H1 (cell line): ENCODE measurements around the gene EOLA1. TPM values are rescaled to one million over a fixed set of nuclear protein-coding genes. Genes with fewer than 3 reads are reported as not detected.
A peak's percentile ranks its signal among the peaks of the same experiment; 100 is the strongest.

Source experiments
- CTCF ChIA-PET: fragments of 300-600 bp; sonication (Branson Sonifier 250); formaldehyde crosslinking; loops from one replicate; lab custom pipeline; 2021; ENCODE audit not compliant: partially characterized antibody; lab: Charles Lee
- POLR2A ChIA-PET: fragments of 300-600 bp; sonication (Branson Sonifier 250); formaldehyde crosslinking; loops from one replicate; lab custom pipeline; 2021; ENCODE audit warnings: inconsistent platforms; ENCODE audit not compliant: partially characterized antibody; lab: Charles Lee
- DNase-seq, 2 experiments: peaks; one replicate each; pipeline versions ENCODE4 v3.0.0 to v3.0.0-alpha.2; 2010 to 2022; ENCODE audit warnings: low spot score in 2 of 2, low read depth in 1 of 2, mixed read lengths in 1 of 2
- FAIRE-seq: peaks from 2 replicates; lab custom pipeline; 2011; peaks lifted over from hg19 to GRCh38; lab: Jason Lieb, UNC
- H2AFZ ChIP-seq: 2 replicates; pipeline ENCODE4 v1.8.1; 2012; ENCODE audit warnings: low read length, inconsistent platforms
- H2AK5ac ChIP-seq: 2 replicates; pipeline ENCODE4 v1.6.1; 2013; ENCODE audit warnings: low read depth, low read length
- H2BK120ac ChIP-seq: replicated peaks from 2 replicates; pipeline ENCODE3; 2013; ENCODE audit warnings: low read depth, low read length, inconsistent platforms
- H2BK12ac ChIP-seq: 2 replicates; pipeline ENCODE4 v1.6.1; 2013; ENCODE audit warnings: low read depth, low read length
- H2BK15ac ChIP-seq: 2 replicates; pipeline ENCODE4 v1.6.1; 2013; ENCODE audit warnings: low read length
- H2BK20ac ChIP-seq: 2 replicates; pipeline ENCODE4 v1.6.1; 2013; ENCODE audit warnings: low read length
- H2BK5ac ChIP-seq: 2 replicates; pipeline ENCODE4 v1.6.1; 2013; ENCODE audit warnings: low read depth, low read length
- H3K14ac ChIP-seq: 2 replicates; pipeline ENCODE4 v1.6.1; 2013; ENCODE audit warnings: inconsistent platforms; ENCODE audit not compliant: insufficient read length
- H3K18ac ChIP-seq: 2 replicates; pipeline ENCODE4 v1.6.1; 2013; ENCODE audit warnings: low read length; ENCODE audit errors: extremely low read depth
- H3K23ac ChIP-seq: 2 replicates; pipeline ENCODE4 v1.6.1; 2013; ENCODE audit warnings: inconsistent platforms; ENCODE audit not compliant: insufficient read length
- H3K23me2 ChIP-seq: 2 replicates; pipeline ENCODE4 v1.6.1; 2013; ENCODE audit warnings: low read depth, low read length
- H3K27ac ChIP-seq: 2 replicates; pipeline ENCODE4 v1.6.1; 2011; ENCODE audit warnings: low read depth, low read length, inconsistent platforms
- H3K27me3 ChIP-seq, 4 experiments: replicated peaks in 1 of 4; 1 replicate in 1 of 4; 2 replicates in 3 of 4; pipeline versions ENCODE4 v1.6.1 to v1.8.1; 2011 to 2013; ENCODE audit warnings: low read length in 3 of 4, mild to moderate bottlenecking in 3 of 4, inconsistent platforms in 2 of 4, mixed read lengths in 2 of 4, moderate library complexity in 1 of 4; ENCODE audit not compliant: control insufficient read depth in 3 of 4, insufficient read depth in 3 of 4; ENCODE audit errors: extremely low read depth in 1 of 4
- H3K36me3 ChIP-seq, 4 experiments: 2 replicates each; pipeline versions ENCODE4 v1.6.1 to v1.8.1; 2011 to 2013; ENCODE audit warnings: mild to moderate bottlenecking in 4 of 4, low read length in 3 of 4, moderate library complexity in 2 of 4, control low read depth in 1 of 4, inconsistent platforms in 1 of 4; ENCODE audit not compliant: insufficient read depth in 4 of 4, control insufficient read depth in 2 of 4
- H3K4ac ChIP-seq: replicated peaks from 2 replicates; pipeline ENCODE3; 2013; ENCODE audit warnings: low read length, low read depth, mixed read lengths, inconsistent platforms; ENCODE audit not compliant: insufficient read length
- H3K4me1 ChIP-seq, 4 experiments: replicated peaks in 1 of 4; 1 replicate in 1 of 4; 2 replicates in 3 of 4; pipeline versions ENCODE4 v1.6.1 to v1.8.1; 2011 to 2013; ENCODE audit warnings: low read length in 3 of 4, inconsistent platforms in 2 of 4, mixed read lengths in 1 of 4; ENCODE audit not compliant: insufficient read depth in 4 of 4, control insufficient read depth in 3 of 4
- H3K4me2 ChIP-seq, 2 experiments: 2 replicates each; pipeline versions ENCODE4 v1.6.1 to v1.8.1; 2011 to 2013; ENCODE audit warnings: low read depth in 2 of 2, low read length in 2 of 2, control low read depth in 1 of 2, inconsistent platforms in 1 of 2, mild to moderate bottlenecking in 1 of 2; ENCODE audit not compliant: insufficient read depth in 1 of 2
- H3K4me3 ChIP-seq, 4 experiments: fragments of 200-600, 300-600 bp in 1 of 4; sonication (generic), shearing (Covaris generic), sonication (Bioruptor Twin) in 1 of 4; 2 replicates each; pipeline versions ENCODE4 v1.5.1 to v1.8.1; 2011 to 2016; ENCODE audit warnings: low read length in 4 of 4, low read depth in 3 of 4, control low read depth in 2 of 4, inconsistent platforms in 2 of 4, mild to moderate bottlenecking in 2 of 4, mixed read lengths in 1 of 4, moderate library complexity in 1 of 4; ENCODE audit not compliant: insufficient read depth in 2 of 4; ENCODE audit errors: extremely low read depth in 1 of 4
- H3K56ac ChIP-seq: replicated peaks from 2 replicates; pipeline ENCODE3; 2013; ENCODE audit warnings: low read depth, mild to moderate bottlenecking, mixed read lengths, low read length, inconsistent platforms; ENCODE audit not compliant: insufficient read length
- H3K79me1 ChIP-seq: 2 replicates; pipeline ENCODE4 v1.6.1; 2013; ENCODE audit warnings: low read depth, low read length, control low read depth
- H3K79me2 ChIP-seq, 2 experiments: 2 replicates each; pipeline versions ENCODE4 v1.6.1 to v1.8.1; 2012 to 2013; ENCODE audit warnings: low read length in 2 of 2, mild to moderate bottlenecking in 2 of 2, inconsistent platforms in 1 of 2; ENCODE audit not compliant: insufficient read depth in 2 of 2, control insufficient read depth in 1 of 2
- H3K9ac ChIP-seq, 4 experiments: replicated peaks in 1 of 4; 1 replicate in 1 of 4; 2 replicates in 3 of 4; pipeline versions ENCODE4 v1.6.1 to v1.8.1; 2011 to 2013; ENCODE audit warnings: low read depth in 3 of 4, low read length in 3 of 4, control low read depth in 2 of 4, mild to moderate bottlenecking in 2 of 4, moderate library complexity in 2 of 4, inconsistent platforms in 1 of 4; ENCODE audit errors: extremely low read depth in 1 of 4
- H3K9me3 ChIP-seq, 2 experiments: 2 replicates each; pipeline versions ENCODE4 v1.6.1 to v1.8.1; 2012 to 2013; ENCODE audit warnings: mild to moderate bottlenecking in 2 of 2, moderate library complexity in 2 of 2, control low read depth in 1 of 2, inconsistent platforms in 1 of 2, low read depth in 1 of 2, low read length in 1 of 2, mixed read lengths in 1 of 2; ENCODE audit not compliant: insufficient read depth in 2 of 2
- H4K20me1 ChIP-seq, 2 experiments: replicated peaks in 1 of 2; 2 replicates each; pipeline versions ENCODE3 to v1.8.1; 2011 to 2013; ENCODE audit warnings: inconsistent platforms in 2 of 2, low read length in 2 of 2, mild to moderate bottlenecking in 1 of 2; ENCODE audit not compliant: insufficient read depth in 2 of 2, control insufficient read depth in 1 of 2
- H4K5ac ChIP-seq: 2 replicates; pipeline ENCODE4 v1.6.1; 2013; ENCODE audit warnings: low read length, low read depth, mixed read lengths, inconsistent platforms; ENCODE audit not compliant: insufficient read length
- H4K8ac ChIP-seq: 2 replicates; pipeline ENCODE4 v1.8.0; 2013; ENCODE audit warnings: mild to moderate bottlenecking, moderate library complexity, low read length, inconsistent platforms; ENCODE audit not compliant: insufficient read depth; ENCODE audit errors: extremely low read depth
- H4K91ac ChIP-seq: replicated peaks from 2 replicates; pipeline ENCODE3; 2013; ENCODE audit warnings: low read length, mixed read lengths, inconsistent platforms; ENCODE audit not compliant: insufficient read length
- JUND ChIP-seq: IDR thresholded peaks from 2 replicates; pipeline ENCODE4 v1.6.1; 2011; ENCODE audit warnings: mild to moderate bottlenecking, improper control_type of control experiment, low read length
- MAFK ChIP-seq: IDR thresholded peaks from 2 replicates; pipeline ENCODE4 v1.6.1; 2012; ENCODE audit warnings: low read depth, mild to moderate bottlenecking, improper control_type of control experiment, low read length
- RAD21 ChIP-seq, 2 experiments: IDR thresholded peaks in 1 of 2; conservative IDR thresholded peaks in 1 of 2; 2 replicates each; pipeline ENCODE4 v1.6.1; 2011; ENCODE audit warnings: low read depth in 2 of 2, low read length in 2 of 2, improper control_type of control experiment in 1 of 2, inconsistent platforms in 1 of 2, mild to moderate bottlenecking in 1 of 2, moderate library complexity in 1 of 2
- SIX5 ChIP-seq: IDR thresholded peaks from 2 replicates; pipeline ENCODE4 v1.6.1; 2011; ENCODE audit warnings: mild to moderate bottlenecking, low read depth, low read length
- TCF12 ChIP-seq: IDR thresholded peaks from 2 replicates; pipeline ENCODE4 v1.6.1; 2011; ENCODE audit warnings: low read depth, mild to moderate bottlenecking, low read length
- WGBS, 2 experiments: shearing (Covaris generic) in 1 of 2; methylation state at CpG; one replicate each; pipeline versions ENCODE4 v1.1.6 to v1.1.7; 2013 to 2015; ENCODE audit warnings: low lambda C conversion rate in 2 of 2, mixed read lengths in 2 of 2, inconsistent platforms in 1 of 2, low coverage in 1 of 2, missing lambda C conversion rate in 1 of 2; ENCODE audit not compliant: insufficient replicate concordance in 2 of 2, insufficient coverage in 1 of 2, insufficient read length in 1 of 2; ENCODE audit errors: extremely low coverage in 1 of 2, missing lambda C conversion rate in 1 of 2; 5-methylcytosine and 5-hydroxymethylcytosine counted together
- polyA plus RNA-seq, 7 experiments: library from polyadenylated mRNA; depleted of rRNA in 3 of 7; stranded (reverse) in 5 of 7; unstranded in 2 of 7; fragments of >200 nt in 5 of 7; fragments of 200-250 nt in 2 of 7; gene quantifications; 1 replicate in 5 of 7; 2 replicates in 1 of 7; 4 replicates in 1 of 7; pipeline versions ENCODE4 v1.2.1 to v1.2.3, GENCODE V29; 2011 to 2013; ENCODE audit warnings: missing spikeins in 2 of 7, mixed read lengths in 2 of 7
- total RNA-seq: library from RNA; stranded (reverse); fragmentation: NEBNext Ultra II Directional; extraction: Animal tissue kit (Norgen Biotek cat#: 25700); gene quantifications from 2 replicates; pipeline ENCODE4 v1.2.1, GENCODE V29; 2021
- TF ChIP-seq, protein P1 (sequence below), 3 experiments: IDR thresholded peaks; 1 replicate in 2 of 3; 2 replicates in 1 of 3; pipeline versions ENCODE4 v1.5.1 to v1.6.1; 2011; ENCODE audit warnings: low read length in 3 of 3, mild to moderate bottlenecking in 3 of 3, inconsistent platforms in 2 of 3, low read depth in 1 of 3, moderate library complexity in 1 of 3; ENCODE audit not compliant: insufficient read depth in 1 of 3; ENCODE audit errors: control extremely low read depth in 1 of 3

The EOLA1 gene
- total and polyA plus RNA-seq, 2 of the 8 experiments (the other 6 are each of a cell fraction or from before 2014, with no cell fraction given) = 5.4 to 7.6 TPM

DNA sequence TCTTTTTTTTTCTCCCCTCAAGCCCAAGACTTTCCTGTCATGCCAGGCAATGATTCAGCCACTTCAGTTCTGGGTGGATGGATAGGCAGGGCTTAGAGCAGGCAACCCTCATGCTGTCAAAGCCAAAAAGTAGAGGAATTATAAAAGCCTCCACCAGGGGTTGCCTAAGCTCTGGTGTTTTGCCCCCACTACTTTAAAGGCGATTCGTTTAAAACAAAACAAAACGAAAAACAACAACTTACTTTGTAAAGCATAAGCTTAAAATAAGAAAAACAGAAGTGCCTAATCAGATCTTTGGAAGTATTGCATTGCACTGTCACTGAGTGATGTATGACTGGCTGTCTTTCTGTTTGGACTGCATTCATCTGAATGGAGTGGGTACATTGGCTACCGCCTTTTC lies 30.4 kb upstream of the EOLA1 start:
- H3K14ac ChIP-seq = no peak overlapping the region
- no peak overlapping the region for H2BK15ac ChIP-seq
- WGBS, 2 experiments = 61% methylated on average over 4 of the region's 4 CpGs; no CpG with 5 or more reads in 1 of the 2 experiments
- no peak overlapping the region for H2BK120ac ChIP-seq
- H2AK5ac ChIP-seq = no peak overlapping the region
- H3K23me2 ChIP-seq = 0 out of 2 replicates have a peak, but pooled peaks cover under 1% of the 10 kb centered on the region
- H3K9ac ChIP-seq = no peak overlapping the region
- H3K9me3 ChIP-seq = no peaks in the 10 kb centered on the region
- H2AFZ ChIP-seq = no peak overlapping the region
- no peak overlapping the region for H3K27ac ChIP-seq
- H3K18ac ChIP-seq = no peak overlapping the region
- no peak overlapping the region for H4K5ac ChIP-seq
- ChIA-PET POLR2A (no interaction called here), CTCF (interaction anchor here (1.3 kb wide), 1 partner anchor 11 kb away, joined by 3 read pairs; no protein-coding TSS in a partner anchor)
- H2BK20ac ChIP-seq = no peak overlapping the region
- no peaks in the 10 kb centered on the region; a peak in 1 of 7 replicates for H3K27me3 ChIP-seq
- H3K36me3 ChIP-seq = no peaks in the 10 kb centered on the region
- no peak overlapping the region for H3K56ac ChIP-seq
- TF ChIP-seq JUND (no peak), MAFK (no peak), RAD21 (IDR thresholded peaks at IDR 0.05 in 1 of 2, conservative IDR thresholded peaks at IDR 0.05 in 1 of 2; ENCODE audit: low read depth in 2 of 2, low read length in 2 of 2) (0 out of 4 replicates have a peak, but pooled peaks of 1 of the 2 experiments have one; percentile 11), TCF12 (no peak), SIX5 (no peak)
- TF ChIP-seq, protein P1, sequence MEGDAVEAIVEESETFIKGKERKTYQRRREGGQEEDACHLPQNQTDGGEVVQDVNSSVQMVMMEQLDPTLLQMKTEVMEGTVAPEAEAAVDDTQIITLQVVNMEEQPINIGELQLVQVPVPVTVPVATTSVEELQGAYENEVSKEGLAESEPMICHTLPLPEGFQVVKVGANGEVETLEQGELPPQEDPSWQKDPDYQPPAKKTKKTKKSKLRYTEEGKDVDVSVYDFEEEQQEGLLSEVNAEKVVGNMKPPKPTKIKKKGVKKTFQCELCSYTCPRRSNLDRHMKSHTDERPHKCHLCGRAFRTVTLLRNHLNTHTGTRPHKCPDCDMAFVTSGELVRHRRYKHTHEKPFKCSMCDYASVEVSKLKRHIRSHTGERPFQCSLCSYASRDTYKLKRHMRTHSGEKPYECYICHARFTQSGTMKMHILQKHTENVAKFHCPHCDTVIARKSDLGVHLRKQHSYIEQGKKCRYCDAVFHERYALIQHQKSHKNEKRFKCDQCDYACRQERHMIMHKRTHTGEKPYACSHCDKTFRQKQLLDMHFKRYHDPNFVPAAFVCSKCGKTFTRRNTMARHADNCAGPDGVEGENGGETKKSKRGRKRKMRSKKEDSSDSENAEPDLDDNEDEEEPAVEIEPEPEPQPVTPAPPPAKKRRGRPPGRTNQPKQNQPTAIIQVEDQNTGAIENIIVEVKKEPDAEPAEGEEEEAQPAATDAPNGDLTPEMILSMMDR (IDR thresholded peaks at IDR 0.05; ENCODE audit: control extremely low read depth in 1 of 3, insufficient read depth in 1 of 3, low read depth in 1 of 3, low read length in 3 of 3) = 0 out of 4 replicates have a peak, but pooled peaks of 1 of the 3 experiments have one; percentile 2
- H3K23ac ChIP-seq = no peak overlapping the region
- H4K20me1 ChIP-seq = no peaks in the 10 kb centered on the region
- no peaks in the 10 kb centered on the region for H3K79me2 ChIP-seq
- H3K4me1 ChIP-seq = peaks cover 0 to 3% (median 3%) of the 10 kb centered on the region in 4 experiments; a peak in 4 of 7 replicates
- peak; percentile 42 for FAIRE-seq
- no peak overlapping the region for H2BK5ac ChIP-seq
- no peak overlapping the region for H3K4me2 ChIP-seq
- H3K4me3 ChIP-seq = no peak overlapping the region
- no peaks in the 10 kb centered on the region for H3K79me1 ChIP-seq
- no peak overlapping the region for H2BK12ac ChIP-seq
- no peak overlapping the region for H3K4ac ChIP-seq
- no peak overlapping the region for H4K8ac ChIP-seq
- DNase-seq = no peak
- no peak overlapping the region for H4K91ac ChIP-seq
